Urinary bladder (tissue), 4 donors: ENCODE results near the gene IGF2R. TPM values are rescaled to one million over a fixed set of nuclear protein-coding genes. Genes with fewer than 3 reads are reported as not detected.

Experiments used
- DNase-seq: peaks from one replicate; pipeline ENCODE4 v3.0.0-alpha.2; 2015; ENCODE audit errors: extremely low spot score
- H3K27ac ChIP-seq: one replicate; pipeline ENCODE4 v1.5.1; 2013; ENCODE audit warnings: low read depth, mild to moderate bottlenecking, moderate library complexity
- H3K36me3 ChIP-seq: one replicate; pipeline ENCODE4 v1.6.1; 2013; ENCODE audit warnings: mild to moderate bottlenecking, moderate library complexity; ENCODE audit not compliant: insufficient read depth
- H3K4me1 ChIP-seq: one replicate; pipeline ENCODE4 v1.6.1; 2013; ENCODE audit warnings: mild to moderate bottlenecking, moderate library complexity; ENCODE audit not compliant: insufficient read depth
- H3K4me3 ChIP-seq: one replicate; pipeline ENCODE4 v1.5.1; 2013; ENCODE audit warnings: low read depth, low read length
- WGBS: extraction: QIAGEN DNeasy Blood & Tissue Kit; methylation state at CpG from one replicate; pipeline ENCODE4 v1.1.7; 2013; 5-methylcytosine and 5-hydroxymethylcytosine counted together
- polyA plus RNA-seq: library from polyadenylated mRNA; stranded (reverse); fragments of 200-250 nt; gene quantifications from one replicate; pipeline ENCODE4 v1.2.3, GENCODE V29; 2013
- total RNA-seq: library from RNA; depleted of rRNA; stranded (reverse); fragments of >200 nt; gene quantifications from one replicate; pipeline ENCODE4 v1.2.3, GENCODE V29; 2014
- donor health status: healthy with polysubstance abuse.
- donor health status: healthy.

IGF2R gene
- total and polyA plus RNA-seq, 2 donors, result 32.1 to 46.6 TPM

DNA sequence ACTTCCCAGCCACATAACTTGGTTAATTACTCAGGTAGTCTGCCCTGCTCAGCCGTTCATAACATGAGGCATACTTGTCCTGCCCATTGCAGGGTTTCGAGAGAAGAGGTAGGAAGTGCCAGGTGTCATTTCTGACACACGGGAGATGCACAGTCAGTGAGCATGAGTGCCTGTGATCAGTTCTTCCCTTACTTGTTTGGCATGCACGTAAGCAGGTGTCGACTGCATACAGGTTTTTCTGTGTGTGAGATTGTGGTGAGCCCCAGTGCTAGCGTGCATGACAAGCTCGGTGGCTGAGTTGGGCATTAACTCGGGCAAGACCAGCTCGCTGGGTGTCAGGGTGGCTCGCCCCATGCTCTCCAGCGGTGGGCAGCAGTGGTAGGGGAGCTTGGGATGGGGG, 101.5 kb downstream of the IGF2R start:
- WGBS, result 95% methylated on average over 11 of the region's 11 CpGs
- DNase-seq, result no peak
- H3K27ac ChIP-seq, result no peak overlapping the region
- peaks cover 10% of the 10 kb centered on the region for H3K36me3 ChIP-seq
- H3K4me3 ChIP-seq, result no peak overlapping the region
- H3K4me1 ChIP-seq, result no peaks in the 10 kb centered on the region

DNA sequence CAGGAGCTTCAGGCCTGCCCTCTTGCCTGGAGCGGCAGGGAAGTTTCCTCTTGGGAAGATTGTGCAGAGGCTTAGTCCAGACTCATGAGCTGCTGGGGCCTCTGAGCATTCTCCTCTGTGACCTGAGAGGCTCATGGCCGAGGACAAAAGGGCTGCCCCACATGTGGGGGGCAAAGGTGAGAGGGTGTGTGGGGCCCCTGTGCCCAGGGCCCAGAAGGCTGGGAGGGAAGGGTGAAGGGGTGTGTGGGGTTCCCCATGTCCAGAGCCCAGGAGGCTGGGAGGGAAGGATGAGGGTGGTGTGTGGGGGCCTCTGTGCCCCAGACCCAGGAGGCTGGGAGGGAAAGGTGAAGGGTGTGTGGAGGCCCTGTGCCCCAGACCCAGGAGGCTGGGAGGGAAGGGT, 101.9 kb downstream of the IGF2R start:
- no peak for DNase-seq
- Histone ChIP-seq H3K4me1 (no peaks in the 10 kb centered on the region), H3K36me3 (peaks cover 10% of the 10 kb centered on the region), H3K4me3 (no peak overlapping the region), H3K27ac (no peak overlapping the region)
- 93% methylated on average over 2 of the region's 2 CpGs for WGBS

DNA sequence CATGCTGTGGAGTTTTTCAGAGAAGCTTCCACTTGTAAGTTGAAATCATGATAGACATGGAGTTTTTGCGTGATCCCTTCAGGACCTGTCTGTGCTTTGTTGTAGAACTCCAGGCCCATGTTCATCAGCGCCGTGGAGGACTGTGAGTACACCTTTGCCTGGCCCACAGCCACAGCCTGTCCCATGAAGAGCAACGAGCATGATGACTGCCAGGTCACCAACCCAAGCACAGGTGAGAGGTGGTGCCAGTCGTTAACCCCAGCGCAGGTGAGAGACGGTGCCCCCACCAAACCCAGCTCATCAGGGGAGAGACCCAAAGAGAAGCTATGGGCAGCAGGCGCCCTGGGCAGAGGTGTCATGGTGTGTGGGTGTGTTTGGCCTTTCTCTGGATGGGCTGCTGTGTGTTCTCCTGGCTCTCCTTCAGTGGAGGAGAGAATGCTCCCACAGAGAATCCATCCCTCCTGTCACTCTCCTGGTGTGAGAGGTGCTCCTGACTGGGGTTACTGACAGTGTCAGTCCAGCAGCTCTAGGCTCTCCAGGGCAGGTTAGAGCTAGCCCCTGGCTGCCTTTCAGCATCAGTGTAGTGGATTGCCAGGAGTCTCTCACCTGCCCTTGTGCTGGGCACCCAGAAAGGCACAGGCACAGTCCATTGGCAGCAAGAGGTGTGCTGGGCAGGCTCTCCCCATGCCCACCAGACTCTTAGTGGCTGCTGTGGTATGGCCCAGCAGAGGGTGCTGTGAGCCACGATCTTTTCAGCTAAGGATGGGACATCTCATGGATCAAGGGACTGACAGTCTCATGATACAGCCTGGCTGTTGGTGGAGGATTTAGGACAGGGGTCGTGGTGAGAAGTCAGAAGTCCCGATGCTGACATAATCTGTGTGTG, 103.2 kb downstream of the IGF2R start:
- Histone ChIP-seq H3K27ac (no peak overlapping the region), H3K4me3 (no peak overlapping the region), H3K36me3 (peaks cover 11% of the 10 kb centered on the region), H3K4me1 (no peaks in the 10 kb centered on the region)
- no peak for DNase-seq
- WGBS, result 84% methylated on average over 11 of the region's 11 CpGs

DNA sequence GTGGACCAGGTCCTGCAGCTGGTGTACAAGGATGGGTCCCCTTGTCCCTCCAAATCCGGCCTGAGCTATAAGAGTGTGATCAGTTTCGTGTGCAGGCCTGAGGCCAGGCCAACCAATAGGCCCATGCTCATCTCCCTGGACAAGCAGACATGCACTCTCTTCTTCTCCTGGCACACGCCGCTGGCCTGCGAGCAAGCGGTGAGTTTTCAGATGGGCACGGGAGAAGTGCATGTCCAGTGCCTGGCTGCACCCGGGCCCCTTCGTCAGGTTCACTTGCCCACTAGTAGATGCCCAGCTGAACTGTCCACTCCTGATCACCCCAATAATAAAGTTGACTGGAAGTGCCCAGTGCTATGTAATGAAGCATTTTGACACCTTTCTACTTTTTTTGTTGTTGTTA, 104.4 kb downstream of the IGF2R start:
- no peaks in the 10 kb centered on the region for H3K4me1 ChIP-seq
- no peak overlapping the region for H3K4me3 ChIP-seq
- 91% methylated on average over 9 of the region's 9 CpGs for WGBS
- H3K36me3 ChIP-seq, result peaks cover 10% of the 10 kb centered on the region
- DNase-seq, result no peak
- no peak overlapping the region for H3K27ac ChIP-seq

DNA sequence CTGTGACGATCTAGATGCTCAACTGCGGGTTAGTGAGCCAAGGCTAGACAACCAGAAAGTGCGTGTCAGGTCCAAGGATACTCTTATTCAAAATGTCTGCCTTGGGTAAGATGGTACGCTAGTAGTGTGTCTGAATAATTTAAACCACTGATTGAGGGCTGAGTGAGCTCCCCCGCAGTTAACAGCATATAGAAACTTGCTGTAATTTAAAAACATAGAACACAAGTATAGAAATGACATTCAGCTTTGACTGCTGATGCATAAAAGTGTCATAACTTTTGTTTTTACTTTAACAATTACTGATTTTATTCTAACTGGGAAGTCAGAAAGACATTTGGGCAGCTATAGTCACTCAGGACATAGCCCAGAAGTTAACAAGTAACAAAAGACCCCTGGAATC, 107.1 kb downstream of the IGF2R start:
- 95% methylated on average over 5 of the region's 5 CpGs for WGBS
- peaks cover 9% of the 10 kb centered on the region for H3K36me3 ChIP-seq

DNA sequence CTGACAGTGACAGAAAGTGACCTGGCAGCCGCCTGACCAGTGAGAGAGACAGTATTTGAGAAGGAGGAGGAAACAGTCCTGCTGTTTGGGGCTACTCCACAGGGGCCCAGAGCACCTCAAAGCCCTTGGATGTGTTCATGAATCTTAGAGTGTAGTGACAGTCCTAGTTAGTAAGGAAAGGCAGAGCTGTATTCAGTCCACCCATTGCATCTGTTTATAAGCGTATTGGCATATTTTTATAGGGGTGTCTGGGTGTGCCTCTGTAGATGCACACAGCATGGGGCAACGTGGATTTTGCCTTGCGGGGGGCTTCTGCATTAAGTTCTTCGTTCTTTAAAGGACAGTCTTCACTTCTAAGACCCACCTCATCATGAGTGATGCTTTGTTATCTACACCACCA, 108.1 kb downstream of the IGF2R start:
- no peak overlapping the region for H3K4me3 ChIP-seq
- no peaks in the 10 kb centered on the region for H3K4me1 ChIP-seq
- no peak overlapping the region for H3K27ac ChIP-seq
- H3K36me3 ChIP-seq, result peaks cover 9% of the 10 kb centered on the region
- DNase-seq, result no peak
- WGBS, result 88% methylated on average over 5 of the region's 5 CpGs

More for the DNA sequence above, 107.1 kb downstream of the IGF2R start:
- no peak overlapping the region for H3K4me3 ChIP-seq
- H3K4me1 ChIP-seq, result no peaks in the 10 kb centered on the region
- H3K27ac ChIP-seq, result no peak overlapping the region
- DNase-seq, result no peak

DNA sequence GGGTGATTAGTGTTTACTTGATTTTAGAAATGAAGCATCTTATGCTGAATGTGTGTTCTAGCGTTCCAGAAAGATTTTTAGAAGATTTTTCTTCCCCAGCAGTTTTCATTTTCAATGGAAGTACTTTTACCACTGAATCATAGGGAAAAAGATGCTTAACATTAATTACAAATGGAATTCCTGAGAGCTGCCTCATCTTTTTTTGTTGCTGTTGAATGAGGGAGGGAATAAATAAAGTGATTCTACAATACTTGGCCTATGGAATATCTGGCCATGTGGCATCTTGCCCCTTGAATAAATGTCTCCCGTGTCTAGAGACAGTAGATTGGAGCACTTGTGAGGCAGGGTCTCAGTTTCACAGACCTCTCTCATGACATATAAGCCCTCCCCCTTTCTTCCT, 108.6 kb downstream of the IGF2R start:
- Histone ChIP-seq H3K4me1 (no peaks in the 10 kb centered on the region), H3K27ac (no peak overlapping the region), H3K4me3 (no peak overlapping the region), H3K36me3 (peaks cover 9% of the 10 kb centered on the region)
- 81% methylated on average over 2 of the region's 2 CpGs for WGBS
- no peak for DNase-seq

DNA sequence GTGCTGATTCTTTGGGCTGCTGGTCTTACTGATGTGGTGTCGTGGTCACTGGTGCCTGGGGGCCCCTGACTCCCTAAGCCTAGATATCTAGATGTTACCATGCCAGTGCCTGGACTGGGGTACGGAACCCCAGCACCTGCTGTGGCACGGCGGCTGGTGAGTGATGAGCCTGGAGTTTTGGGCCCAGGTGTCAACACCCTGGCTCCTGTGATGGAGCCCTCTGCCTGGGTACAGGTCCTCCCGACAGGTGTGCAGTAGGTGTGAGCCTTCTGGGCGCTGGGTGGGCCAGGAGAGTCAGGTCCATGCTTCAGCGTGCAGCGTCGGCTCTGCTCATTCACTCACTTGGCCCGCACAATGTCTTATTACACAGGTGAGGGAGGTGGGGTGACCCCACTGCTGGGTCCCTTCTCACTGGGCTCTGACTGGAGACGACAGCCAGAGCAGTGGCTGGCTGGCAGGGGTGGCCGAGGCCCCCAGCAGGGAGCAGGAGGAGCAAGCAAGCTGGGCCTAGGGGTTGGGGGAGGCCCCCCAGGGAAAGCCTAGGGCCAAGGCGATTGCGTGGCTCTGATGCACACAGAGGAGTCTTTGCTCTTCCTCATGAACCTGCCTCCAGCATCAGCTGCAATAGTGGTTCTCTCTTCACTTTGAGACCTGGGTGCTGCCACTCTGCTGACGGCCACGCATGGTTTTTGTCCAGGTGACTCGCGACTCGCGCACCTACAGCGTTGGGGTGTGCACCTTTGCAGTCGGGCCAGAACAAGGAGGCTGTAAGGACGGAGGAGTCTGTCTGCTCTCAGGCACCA, 110.2 kb downstream of the IGF2R start:
- WGBS, result 97% methylated on average over 23 of the region's 23 CpGs
- H3K4me3 ChIP-seq, result no peak overlapping the region
- H3K36me3 ChIP-seq, result peaks cover 9% of the 10 kb centered on the region
- H3K27ac ChIP-seq, result no peak overlapping the region
- no peak for DNase-seq
- H3K4me1 ChIP-seq, result no peaks in the 10 kb centered on the region

DNA sequence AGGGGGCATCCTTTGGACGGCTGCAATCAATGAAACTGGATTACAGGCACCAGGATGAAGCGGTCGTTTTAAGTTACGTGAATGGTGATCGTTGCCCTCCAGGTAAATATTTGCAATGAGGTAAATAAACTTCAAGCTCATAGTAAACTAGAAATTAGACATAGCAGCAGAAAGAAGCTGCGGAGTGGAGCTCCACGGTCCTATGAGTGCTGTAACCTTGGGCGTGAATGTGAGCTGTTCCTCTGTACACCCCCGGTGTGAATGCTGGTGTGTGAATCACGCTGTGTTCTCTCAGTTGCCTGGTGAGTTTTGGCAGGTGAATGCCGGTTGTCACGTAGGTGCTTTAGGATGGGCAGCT, 110.8 kb downstream of the IGF2R start:
- H3K27ac ChIP-seq, result no peak overlapping the region
- no peaks in the 10 kb centered on the region for H3K4me1 ChIP-seq
- H3K4me3 ChIP-seq, result no peak overlapping the region
- H3K36me3 ChIP-seq, result peaks cover 9% of the 10 kb centered on the region
- DNase-seq, result no peak
- WGBS, result 96% methylated on average over 12 of the region's 12 CpGs

DNA sequence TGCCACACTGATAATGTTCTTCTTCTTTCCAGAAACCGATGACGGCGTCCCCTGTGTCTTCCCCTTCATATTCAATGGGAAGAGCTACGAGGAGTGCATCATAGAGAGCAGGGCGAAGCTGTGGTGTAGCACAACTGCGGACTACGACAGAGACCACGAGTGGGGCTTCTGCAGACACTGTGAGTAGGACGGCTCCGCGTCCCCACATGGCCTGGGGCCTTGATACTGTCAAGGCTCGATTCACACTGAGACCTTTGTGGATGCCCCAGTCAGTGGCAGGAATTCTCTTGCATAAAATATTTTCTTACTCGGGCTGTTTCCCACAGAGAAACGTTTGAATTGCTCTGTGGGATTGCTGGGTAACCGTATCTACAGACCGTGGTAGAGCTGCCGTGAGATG, 111.2 kb downstream of the IGF2R start:
- Histone ChIP-seq H3K27ac (no peak overlapping the region), H3K4me1 (no peaks in the 10 kb centered on the region), H3K4me3 (no peak overlapping the region), H3K36me3 (peaks cover 6% of the 10 kb centered on the region)
- no peak for DNase-seq
- 97% methylated on average over 17 of the region's 17 CpGs for WGBS

DNA sequence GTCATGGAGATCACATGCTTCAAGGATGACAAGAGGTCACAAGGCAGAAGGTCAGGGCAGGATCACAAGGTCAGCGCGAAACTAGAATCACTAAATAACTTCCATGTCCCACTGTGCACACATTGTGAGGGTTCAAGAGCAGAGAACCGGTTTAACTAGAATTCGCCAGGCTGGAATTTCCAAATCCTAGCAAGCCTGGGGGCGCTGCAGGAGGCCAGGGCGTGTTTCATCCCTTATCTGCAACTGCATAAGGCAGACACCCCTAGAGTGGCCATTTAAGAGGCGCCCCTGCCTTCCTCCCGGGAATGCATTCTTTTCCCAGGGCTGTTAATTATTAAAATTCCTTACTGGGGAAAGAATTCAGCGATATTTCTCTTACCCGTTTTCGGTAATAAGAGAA, 112.5 kb downstream of the IGF2R start:
- DNase-seq, result no peak
- no peak overlapping the region for H3K4me3 ChIP-seq
- 94% methylated on average over 11 of the region's 11 CpGs for WGBS

DNA sequence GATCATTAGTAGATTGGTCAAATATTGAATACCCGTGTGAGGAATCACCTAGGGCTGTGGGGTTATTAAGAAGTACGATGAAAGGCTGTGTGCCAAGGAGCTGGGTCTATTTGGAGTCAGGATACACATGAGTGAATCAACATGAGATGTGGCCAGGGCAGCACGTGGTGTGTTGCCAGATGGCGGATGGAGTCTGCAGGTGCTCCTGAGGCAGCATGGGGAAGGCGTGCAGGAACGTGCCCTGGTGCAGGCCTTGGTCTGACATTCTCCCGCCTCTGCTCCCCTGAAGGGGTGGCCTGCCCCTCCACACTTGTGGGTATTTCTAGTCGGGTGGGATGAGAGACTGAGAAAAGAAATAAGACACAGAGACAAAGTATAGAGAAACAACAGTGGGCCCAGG, 113.7 kb downstream of the IGF2R start:
- 85% methylated on average over 8 of the region's 8 CpGs for WGBS
- Histone ChIP-seq H3K4me3 (no peak overlapping the region), H3K36me3 (peaks cover 5% of the 10 kb centered on the region)

More for the DNA sequence above, 112.5 kb downstream of the IGF2R start:
- Histone ChIP-seq H3K36me3 (peaks cover 9% of the 10 kb centered on the region), H3K27ac (no peak overlapping the region), H3K4me1 (no peaks in the 10 kb centered on the region)

DNA sequence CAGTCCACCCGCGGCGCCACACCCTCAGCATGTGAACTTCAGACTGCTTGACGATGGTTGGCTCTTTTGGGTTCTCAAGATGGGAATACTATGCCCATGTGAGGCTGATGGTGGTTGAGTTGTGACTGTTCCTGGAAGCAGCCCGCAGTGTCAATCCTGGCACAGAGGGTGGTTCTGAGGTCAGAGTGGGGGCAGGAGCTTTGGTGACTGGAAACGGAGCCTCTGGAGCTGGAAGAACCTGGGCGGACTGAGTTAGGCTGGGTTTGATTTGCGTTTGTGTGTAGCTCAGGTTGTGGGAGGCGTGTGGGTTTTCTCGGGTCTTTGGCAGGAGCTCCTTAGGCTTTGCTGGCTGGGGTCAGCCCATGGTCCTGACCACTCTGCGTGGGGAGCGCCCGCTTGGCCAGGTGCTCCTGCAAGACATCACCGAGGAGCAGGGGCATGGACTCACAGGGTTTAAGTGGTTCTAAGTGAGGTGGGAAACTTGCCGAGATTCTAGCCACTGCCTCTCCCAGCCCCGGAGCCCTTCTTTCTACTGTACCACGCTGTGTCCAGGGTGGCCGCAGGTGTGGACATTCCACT, 115.4 kb downstream of the IGF2R start:
- H3K27ac ChIP-seq, result no peak overlapping the region
- WGBS, result 96% methylated on average over 18 of the region's 18 CpGs
- no peaks in the 10 kb centered on the region for H3K4me1 ChIP-seq
- H3K36me3 ChIP-seq, result peaks cover 5% of the 10 kb centered on the region
- no peak for DNase-seq
- no peak overlapping the region for H3K4me3 ChIP-seq

More for the DNA sequence above, 113.7 kb downstream of the IGF2R start:
- Histone ChIP-seq H3K4me1 (no peaks in the 10 kb centered on the region), H3K27ac (no peak overlapping the region)
- DNase-seq, result no peak

DNA sequence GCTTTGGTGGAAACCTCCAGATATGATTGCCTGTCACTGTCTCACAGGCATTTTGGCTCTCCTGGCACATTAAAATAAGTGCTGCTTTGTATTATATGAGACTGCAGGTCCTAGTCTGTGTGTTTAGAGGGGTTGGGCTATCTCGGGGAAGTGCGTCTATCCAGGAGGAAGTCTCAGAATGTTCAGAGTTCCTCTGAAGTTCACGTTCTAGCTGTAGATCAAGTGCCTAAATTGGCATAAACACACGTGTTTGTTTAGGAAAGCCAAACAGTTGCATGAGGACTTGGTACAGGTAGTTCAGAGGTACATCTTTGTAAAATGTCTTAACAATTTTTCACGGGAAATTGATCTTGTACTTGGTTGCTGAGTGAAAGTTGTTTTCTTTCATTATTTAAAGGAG, 116.3 kb downstream of the IGF2R start:
- no peak overlapping the region for H3K27ac ChIP-seq
- WGBS, result 78% methylated on average over 5 of the region's 5 CpGs
- peaks cover 10% of the 10 kb centered on the region for H3K36me3 ChIP-seq
- no peaks in the 10 kb centered on the region for H3K4me1 ChIP-seq
- no peak overlapping the region for H3K4me3 ChIP-seq
- no peak for DNase-seq
